ENCODE data around the gene GRIN2C.

The GRIN2C gene

DNA sequence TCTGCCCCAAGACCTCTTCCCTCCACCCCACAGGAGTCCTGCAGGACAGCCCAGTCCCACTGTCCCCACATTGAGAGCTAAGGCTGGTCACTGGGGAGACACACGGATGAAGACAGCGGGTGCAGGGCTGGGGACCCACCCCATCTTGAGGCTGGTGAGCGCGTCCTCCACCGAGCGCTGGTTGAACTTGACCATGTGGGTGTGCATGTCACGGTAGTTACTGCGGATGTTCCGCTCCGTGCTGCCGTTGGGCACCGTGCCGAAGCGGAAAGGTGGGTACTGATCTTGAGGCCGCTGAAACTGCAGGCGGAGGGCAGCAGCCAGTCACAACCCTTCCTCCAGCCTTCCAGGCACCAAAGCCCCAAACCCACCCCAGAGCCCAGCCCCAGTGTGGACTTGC lies 13.1 kb downstream of the GRIN2C start:
- DNase-seq (ENCODE audit: low read depth) = no peak

DNA sequence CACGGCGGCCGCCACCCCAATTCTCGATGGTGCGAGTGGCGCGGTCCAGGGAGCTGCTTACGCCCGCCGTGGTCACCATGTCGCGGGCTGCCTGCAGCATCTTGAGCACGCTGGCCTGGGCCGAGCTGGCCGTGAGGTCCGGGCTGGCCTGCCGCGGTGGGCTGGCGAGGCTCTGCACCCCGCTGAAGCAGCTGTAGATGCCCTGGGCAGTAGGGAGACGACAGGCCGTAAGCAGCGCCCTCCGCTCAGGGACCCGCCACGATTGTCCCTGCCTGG lies 16.4 kb downstream of the GRIN2C start:
- DNase-seq (ENCODE audit: low read depth) = no peak

DNA sequence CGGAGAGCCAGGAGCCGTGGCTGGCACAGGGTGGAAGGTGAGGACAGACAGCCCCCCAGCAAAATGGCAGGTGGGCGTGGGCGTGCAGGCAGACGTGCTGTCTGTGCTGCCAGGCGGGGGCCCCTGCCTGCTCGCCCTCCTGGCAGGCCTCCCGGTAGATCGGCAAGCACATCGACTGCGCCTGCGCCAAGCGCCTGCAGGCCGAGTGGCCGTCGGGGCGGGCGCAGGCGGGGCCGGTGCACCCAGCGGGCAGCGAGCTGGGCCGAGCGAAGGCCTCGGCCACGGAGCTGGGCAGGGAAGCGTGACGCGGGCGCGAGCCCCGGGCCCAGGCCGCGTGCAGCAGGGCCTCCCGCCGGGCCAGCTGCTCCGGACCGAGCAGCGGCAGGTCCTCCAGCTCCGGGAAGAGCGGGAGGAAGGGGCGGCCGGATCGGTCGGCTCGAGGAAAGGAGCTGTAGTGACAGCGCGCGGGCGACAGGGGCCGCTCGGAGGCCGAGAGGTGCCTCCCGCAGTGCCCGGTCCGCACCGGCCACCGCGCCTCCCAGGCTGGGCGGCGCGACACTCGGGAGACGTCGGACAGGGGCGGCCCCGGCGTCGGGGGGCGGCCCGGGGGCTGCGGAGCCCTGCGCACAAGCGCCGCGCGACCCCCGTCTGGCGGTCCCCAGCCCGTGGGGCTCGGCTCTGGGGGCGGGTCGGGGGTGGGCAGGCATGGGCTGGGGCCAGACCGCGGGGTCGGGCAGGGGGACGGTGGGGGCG lies 16.9 kb downstream of the GRIN2C start:
- DNase-seq (ENCODE audit: low read depth) = no peak

DNA sequence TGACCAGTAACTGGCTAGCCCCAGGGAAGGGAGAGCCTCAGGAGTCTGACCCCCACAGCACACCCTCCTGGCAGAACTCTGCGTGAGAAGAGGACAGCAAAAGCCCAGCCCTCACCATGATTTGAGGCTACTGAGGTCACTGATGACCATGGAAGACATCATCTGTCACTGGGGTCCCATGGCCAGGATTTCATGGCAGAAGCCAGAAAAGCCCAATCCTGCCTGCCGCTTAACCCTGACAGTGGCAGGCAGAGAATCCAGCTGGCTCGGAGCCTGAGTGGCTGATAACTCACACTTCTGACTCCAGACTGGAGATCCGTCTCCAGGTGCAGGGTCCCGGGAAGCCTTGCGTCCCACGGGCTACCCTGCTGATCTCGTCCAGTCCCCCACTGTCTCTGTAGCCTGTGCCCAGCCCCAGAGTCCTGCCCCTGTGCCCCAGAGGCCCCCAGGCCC lies 17.5 kb downstream of the GRIN2C start:
- DNase-seq (ENCODE audit: low read depth) = no peak

DNA sequence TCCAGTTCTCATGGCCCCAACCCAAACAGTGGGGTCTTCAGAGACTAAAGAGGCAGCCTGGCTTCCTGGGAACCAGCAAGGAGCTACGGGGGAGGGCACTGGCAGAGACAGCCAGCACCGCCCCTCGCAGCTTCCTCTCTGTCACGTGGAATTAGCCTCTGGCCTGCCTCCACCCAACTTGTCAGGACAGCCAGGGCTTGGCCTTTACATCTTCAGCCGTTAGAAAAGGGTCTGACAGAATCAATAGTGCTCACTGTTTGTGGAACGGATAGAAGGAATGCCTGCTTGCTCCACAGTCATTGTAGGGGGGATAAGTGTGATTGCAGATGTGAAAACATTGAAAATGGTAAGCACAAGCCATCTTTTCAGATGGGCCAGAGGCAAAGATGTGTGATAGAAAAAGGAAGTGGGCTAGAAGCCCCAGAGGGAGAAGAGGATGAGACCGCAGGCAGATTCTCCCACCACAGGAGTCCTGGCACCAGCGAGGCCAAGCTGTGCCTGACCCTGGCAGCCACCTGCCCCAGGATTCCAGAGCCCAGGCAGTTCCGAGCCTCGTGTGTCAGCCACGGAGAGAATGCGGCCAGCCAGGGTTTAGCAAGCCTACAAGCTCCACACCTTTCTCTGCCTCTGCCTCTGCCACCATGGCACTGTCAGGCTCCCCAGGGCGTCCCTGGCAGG lies 18.6 kb downstream of the GRIN2C start:
- DNase-seq (ENCODE audit: low read depth) = no peak

DNA sequence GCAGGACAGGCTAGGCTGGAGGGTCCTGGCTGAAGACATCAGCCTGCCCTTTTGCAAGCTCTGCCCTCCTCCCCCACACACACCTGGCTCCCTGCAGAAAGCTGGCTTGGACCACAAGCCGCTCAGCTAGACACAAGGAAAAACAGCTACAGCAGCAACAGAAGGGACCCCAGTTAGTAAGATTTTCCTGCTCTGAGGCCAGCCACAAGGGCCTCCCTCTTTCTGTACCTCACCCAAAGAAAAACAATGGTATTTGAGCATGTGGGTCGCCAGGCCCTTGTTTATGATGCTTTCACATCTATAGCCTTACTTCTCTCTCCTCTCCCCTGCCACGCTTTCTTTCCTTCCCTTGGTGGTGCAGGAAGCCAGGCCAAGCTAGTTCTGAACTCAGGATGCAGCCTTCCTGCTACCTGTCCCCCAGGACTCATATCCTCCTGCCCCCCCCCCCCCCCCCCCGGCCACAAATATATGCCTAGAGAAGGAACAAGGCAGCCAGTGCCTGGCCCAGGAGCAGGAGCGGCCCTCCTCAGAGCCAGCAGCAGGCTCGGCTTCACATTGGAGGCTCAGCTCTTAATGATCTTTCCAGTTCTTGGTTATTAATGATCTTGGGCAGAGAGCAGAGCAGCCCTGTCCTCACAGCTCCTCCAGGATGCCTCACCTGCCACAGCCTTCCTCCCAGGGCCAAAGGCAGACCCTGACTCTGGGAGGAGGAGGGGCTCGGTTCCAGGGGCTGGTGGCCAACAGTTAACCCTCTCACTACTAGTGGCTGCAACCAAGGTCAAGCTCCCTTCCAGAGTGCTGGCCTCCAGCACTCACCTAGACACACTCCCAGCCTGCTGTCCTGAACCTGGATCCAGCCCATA lies 19.5 kb downstream of the GRIN2C start:
- no peak for DNase-seq (ENCODE audit: low read depth)

DNA sequence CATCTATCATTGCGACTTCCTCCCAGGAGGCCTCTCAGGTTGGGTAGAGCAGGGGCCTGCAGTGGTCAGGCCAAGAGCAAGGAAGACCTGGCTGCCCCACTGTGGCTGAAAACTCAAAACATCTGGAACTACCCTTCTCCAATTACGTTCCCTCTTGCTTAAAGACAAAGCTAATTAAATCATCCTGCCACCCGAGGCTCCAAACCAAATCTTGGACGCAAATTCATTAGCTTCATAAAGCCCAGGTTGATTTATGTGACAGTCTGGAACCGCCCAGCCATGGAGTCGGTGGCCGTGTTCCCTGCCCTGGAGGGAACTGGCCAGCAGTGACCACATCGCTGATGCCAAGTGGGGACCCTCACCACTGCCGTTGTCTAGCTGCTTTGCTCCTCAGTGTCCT lies 21.4 kb downstream of the GRIN2C start:
- DNase-seq (ENCODE audit: low read depth) = no peak

DNA sequence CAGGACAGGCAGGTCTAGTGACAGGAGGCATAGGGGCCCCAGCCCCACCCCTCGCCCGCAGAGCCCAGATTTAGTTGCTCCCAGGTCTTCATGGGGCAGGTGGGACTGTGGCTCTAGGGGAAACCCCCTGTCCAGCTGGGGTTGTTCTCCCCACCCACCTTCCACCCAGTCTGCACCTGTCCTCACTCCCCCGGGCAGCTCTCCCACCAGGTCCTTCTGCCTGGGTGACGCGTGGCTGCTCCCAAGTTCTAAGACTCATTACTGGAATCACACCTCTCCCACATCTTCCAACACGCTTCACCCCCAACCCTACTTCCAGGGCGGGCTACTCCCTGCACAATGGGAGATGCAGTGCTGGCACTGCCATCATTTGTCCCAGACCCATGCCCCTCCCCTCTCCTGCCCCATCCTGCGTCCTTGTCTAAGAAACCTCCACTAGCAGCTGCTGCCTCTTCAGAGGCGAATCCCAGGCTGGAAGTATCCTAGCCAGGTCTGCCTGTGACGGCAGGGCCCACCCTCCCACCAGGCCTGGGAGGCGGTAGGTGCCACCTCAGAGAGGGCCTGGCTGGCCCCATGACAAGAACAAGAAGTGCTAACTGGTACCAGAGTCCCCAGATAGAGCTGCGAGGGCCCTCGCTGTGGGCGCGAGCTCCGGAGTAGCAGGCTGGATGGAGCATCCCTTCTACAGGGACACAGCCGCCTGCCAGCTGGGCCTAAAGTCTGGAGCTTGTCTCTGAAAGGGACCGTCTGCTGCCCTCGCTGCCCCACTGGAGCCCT lies 22.8 kb downstream of the GRIN2C start:
- DNase-seq (ENCODE audit: low read depth) = no peak

DNA sequence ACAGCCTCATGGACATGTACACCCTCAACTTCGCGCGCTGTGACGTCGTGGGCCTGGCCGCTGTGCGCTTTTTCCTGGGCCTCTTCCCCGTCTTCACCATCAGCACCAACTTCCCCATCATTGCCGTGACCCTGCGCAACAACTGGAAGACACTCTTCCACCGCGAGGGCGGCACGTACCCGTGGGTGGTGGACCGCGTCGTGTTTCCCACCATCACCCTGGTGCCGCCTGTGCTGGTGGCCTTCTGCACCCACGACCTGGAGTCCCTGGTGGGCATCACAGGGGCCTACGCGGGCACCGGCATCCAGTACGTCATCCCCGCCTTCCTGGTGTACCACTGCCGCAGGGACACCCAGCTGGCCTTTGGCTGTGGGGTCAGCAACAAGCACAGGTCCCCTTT lies 23.5 kb downstream of the GRIN2C start:
- DNase-seq (ENCODE audit: low read depth) = no peak

DNA sequence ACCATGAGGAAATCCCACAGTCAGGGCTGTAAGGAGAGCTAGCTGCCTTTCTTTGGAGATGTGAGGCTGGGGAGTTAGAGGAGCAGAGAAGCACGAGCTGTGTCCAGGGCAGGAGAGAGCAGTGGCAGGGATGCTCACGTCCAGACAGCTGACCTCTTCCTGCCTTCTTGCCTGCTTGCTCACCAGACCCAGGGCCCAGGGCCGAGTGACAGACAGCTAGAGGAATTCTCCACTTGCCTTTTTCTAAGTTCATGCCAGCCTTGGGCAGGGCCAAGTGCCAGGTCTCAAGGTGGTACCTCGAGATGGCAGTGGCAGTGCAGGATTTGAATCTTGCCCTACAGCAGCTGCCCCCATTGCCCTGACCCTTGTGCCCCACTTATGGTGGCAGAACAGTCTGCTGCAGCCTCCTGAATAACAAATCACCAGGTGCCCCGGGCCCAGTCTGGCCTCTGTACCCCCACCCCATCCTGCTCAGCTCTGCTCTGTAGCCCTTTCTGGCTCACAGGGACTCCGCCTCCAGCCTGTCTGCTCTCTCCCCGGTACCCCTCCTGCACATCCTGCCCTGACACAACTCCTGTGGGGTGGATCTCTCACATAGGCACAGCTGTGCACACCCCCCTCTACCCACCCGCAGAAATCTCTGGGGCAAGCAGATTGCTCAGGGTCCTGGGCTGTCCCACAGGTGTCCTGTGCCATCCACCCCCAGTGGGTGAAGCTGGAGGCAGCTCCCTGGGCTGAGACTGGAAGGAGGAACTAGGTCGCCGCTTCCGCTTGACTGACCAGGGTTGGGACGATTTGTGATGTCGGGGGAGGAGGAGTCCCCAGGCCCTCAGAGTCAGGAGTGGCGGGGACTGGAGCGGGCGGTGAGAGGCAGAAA lies 25.9 kb downstream of the GRIN2C start:
- no peak for DNase-seq (ENCODE audit: low read depth)

DNA sequence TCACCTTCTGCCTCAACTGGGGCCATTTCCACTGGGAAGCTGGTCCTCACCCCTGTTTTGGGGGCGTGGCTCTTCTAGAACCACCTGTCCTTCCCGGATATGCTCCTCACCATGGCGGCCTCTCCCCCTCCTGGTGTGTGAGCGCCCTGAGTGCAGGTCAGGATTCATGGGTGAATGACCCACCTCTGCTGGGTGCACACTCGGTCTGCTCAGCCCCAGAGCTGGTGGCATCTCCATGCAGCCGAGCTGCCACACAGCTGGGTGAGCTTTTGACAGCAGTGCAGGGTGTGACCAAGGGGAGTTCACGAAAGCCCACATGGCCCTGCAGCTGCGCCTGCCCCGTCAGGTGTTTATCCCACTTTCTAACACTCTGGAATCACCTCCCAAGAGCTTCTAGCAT lies 27.3 kb downstream of the GRIN2C start:
- DNase-seq (ENCODE audit: low read depth) = no peak

DNA sequence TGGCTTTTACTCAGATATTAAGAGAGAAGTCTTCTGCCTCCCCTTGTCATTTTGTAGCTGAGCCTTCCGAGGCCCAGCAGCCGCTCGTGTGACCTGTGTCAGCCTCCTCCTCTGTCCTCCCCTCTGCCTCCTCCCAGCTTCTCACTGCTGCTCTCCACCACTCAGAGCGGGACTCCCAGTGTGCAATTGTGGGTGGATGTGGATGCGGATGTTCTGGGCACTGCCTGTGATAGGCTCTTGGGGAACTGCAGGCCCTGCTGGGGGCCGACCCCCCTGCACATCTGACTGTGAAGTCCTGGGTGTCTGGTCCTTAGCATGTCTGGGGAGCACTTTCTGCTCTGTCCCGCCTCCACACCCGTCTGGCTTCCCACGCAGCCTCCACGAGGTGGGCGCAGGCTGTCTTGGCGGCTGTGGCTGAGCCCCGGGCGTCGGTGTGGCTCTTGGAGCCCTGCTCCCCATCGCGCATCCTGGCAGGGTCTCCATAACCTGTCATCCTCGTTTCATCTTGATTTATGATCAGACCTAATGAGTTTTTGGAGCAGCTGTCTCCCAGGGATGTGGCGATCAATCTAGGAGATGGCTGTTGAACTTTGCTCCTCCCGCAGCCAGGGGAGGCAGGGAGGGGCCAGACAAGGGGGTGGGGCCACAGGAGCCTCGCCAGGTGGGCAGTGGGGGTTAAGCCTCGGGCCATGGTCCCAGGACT lies 28.1 kb downstream of the GRIN2C start:
- DNase-seq (ENCODE audit: low read depth) = no peak

DNA sequence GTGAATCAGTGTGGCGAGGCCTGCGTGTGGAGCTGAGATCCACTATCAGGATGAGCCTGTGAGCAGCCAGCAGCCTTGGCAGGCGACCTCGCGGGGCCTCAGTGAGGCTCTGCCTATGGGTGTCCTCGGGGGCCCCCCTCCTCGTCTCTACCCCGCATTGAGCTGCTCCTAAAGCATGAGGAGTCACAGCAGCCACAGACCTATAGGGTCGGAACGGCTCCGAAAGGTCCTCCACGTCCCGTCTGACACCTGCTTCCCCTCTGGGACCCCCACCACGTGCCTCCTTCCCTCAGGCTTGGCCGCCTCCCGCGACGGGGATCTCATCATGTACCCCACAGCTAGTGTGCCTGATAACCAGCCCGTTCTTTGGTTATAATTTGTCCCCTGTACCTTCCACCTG lies 28.8 kb downstream of the GRIN2C start:
- no peak for DNase-seq (ENCODE audit: low read depth)

DNA sequence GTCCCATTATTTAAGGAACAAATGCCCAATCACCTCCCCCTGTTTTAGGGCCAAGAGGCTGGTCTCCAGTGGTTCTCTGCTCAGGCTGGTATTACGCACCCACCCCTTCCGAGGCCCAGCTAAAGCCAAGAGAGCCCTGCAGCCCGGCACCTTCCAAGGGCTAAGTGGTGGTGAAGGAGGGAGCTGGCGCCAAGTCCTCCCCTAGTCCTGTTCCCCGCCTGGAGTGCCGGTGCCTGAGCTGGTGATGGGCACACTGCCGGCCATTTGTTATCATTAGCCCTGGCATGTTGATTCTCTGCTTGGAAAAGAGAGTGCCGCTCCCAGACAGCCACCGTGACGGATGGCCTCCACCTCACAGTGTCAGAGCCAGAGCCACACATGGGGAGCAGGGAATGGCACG lies 31.9 kb downstream of the GRIN2C start:
- DNase-seq (ENCODE audit: low read depth) = no peak

DNA sequence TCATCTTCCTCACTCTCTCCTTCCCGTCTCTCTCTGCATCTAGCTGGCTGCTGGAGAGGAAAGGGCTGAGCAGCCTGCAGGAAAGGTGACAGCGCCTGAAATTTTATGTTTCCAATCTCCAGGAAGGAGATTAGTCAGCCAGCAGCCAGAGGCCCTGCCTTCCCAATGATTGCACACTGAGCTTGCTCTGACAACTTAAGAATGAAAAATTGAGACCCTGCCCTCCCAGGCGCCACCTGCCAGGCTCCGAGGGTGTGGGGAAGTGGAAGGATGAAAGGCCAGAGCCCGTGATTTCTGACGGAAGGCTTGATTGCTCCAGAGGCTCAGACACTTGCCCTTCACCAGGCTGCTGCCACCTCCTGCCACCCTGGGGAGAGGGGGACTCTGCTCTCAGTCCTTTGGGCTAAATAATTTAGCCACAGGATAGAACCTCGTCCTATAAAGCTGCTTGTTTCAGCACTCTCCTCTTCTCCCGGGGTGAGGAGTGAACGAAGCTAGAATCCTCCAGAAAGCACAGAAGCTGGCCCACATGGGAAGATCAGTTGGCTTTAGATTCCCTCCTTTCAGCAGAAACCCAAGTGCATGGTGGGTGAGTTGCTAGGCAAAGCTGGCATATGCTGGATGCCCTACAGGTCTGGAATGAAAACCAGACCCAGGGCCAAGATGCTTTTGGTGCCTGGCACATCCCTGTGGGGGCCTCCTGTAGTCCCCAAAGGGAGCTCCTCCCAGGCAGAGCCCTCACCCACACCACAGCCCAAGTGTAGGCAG lies 33.5 kb downstream of the GRIN2C start:
- no peak for DNase-seq (ENCODE audit: low read depth)

DNA sequence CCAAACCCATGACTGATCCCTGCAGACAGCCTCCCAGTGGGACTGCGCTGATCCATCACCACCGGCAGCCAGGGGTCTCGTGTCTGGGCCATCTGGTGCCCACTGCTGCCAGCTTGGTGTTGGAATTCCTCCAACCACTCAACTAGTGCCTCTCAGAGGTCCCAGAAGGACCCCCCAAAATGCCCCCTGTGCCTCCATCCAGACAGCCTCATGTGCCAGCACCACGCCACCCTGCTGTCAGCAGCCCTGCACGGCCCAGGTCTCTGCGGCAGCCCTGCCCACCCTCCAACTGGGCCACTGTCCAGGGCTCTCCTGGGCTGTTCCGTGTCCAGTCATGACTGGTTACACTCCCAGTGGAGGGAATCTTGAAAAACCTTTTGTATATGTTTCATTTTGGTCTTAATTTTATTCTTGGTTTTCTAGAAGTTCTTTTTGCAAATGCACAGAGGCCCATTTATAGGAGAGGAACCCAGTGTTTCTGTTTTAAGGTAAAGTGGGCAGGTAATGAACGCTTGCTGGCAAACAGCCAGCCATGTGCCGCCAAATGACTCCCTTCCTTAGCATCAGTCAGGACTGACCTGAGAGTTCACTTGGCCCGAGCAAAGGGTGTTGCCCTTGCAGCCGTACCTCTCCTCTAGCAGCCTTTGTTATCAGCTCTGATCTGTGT lies 34.6 kb downstream of the GRIN2C start:
- no peak for DNase-seq (ENCODE audit: low read depth)

DNA sequence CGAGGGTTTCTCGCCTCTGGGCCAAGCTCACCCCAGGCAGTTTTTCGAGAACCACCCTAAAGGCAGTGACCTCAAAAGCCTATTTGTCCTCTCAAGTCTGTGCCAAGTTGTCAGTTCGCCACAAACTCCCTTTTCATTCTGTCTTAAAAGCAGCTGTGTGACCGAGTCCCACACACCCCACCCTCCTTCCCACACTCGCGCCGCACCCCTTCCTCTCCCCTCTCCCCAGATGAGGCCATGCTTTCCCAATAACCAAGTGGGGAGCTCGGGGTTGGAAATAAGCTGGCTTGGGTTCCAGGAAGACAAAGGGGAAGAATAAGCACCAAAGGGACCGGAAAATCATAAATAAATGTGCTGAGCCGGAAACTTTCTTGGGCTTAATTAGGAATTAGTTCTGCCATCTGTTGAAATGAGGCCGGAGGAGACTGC lies 36.7 kb downstream of the GRIN2C start:
- DNase-seq (ENCODE audit: low read depth) = no peak

DNA sequence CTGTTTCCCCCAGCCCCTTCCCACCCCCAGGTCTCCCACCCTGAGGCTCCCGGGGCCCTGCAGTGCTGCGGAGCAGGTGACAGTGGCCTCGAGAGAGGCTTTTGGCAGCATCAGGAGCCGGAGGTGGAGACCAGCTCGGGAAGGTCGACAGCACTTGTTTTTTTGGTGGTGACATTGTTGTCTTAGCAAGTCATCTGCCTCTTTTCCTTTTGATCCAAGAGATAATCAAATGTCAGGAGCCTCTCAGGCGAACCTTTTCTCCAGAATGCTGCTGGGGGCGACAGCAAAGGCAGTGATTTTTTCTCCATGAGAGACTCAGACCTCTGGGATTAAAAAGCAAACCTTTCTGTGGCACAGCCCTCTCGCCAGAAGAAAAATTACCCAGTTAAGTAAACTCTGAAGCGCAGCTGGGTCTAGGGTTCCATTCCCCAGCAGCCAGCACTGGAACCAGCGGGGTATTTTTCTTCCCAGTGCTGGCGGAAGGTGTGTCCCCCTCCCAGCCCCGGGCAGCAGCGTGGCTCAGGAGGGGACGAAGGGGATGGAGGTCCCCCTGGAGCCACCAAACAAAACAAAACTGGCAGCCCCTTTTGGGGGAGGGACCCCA lies 37.2 kb downstream of the GRIN2C start:
- DNase-seq (ENCODE audit: low read depth) = no peak

Data from HS-27A (cell line).